ENCODE results near the gene TMEM219.
"Not testable (repeated sequence)": the region's sequence is repeated elsewhere in the genome, so short reads cannot be mapped to it uniquely, and the experiment has no call there.

TMEM219 gene

DNA sequence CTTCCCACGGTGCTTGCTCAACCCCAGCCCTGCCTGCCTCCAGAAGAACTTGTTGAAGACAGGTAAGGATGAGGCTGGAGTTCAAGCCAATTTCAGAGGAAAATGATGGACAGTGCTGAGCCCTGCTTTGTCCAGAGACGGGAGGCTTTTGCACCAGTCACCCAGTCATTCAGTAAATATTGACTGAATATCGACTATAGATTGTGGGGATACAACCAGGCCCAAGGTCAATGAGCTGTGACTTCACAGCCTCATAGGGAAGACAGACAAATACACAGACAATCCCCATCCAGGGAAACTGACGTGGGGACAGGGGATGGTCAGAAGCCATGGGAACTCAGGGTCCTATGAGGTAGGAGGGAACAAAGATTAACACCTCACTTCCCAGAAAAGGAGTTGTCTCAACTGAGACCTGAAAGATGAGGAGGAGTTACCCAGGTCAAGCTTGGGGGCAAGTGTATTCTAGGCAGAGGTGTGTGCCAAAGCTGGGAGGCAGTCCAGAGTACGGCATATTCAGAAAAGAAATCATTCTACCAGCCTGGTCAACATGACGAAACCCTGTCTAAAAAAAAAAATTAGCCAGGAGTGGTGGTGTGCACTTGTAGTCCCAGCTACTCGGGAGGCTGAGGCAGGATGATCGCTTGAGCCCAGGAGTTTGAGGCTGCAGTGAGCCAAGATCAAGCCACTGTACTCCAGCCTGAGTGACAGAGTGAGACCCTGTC, 54.8 kb downstream of the TMEM219 start:
- no peak for DNase-seq

DNA sequence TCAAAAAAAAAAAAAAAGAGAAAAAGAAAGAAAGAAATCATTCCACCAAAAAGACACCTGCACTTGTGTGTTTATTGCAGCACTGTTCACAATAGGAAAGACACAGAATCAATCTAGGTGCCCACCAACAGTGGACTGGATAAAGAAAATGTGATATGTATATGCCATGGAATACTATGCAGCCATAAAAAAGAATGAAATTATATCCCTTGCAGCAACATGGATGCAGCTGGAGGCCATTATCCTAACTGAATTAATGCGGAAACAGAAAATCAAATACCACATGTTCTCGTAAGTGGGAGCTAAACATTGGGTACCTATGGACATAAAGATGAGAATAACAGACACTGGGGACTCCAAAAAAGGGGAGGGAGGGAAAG, 55.4 kb downstream of the TMEM219 start:
- DNase-seq = no peak

DNA sequence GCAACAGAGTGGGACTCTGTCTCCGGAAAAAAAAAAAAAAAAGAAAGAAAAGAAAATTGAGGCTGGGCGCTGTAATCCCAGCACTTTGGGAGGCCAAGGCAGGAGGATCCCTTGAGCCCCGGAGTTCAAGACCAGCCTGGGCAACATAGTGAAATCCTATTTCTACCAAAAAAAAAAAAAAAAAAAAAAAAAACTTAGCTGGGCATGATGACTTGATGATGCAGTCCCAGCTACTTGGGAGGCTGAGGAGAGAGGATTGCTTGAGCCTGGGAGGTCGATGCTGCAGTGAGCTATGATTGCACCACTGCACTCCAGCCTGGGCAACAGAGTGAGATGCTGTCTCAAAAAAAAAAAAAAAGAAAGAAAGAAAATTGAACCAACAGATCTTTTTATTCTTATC, 56.1 kb downstream of the TMEM219 start:
- DNase-seq = not testable (repeated sequence)

DNA sequence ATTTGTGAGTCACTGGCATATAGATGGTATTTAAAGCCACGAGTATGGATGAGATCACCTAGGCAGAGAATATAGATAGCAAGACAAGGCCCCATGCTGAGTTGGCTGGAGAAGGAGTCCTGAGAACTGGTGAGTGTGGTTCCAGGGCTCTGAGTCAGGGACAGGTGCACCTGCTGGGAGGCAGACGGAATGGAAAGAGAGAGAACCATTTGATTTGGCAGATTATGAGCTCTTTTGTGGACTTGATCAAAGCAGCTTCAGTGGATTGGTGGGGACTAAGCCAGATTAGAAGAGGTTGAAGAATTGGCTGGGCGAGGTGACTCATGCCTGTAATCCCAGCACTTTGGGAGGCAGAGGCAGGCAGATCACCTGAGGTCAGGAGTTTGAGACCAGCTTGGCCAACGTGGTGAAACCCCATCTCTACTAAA, 56.9 kb downstream of the TMEM219 start:
- no peak for DNase-seq
